NCI-H460 (cell line): ENCODE results near the gene FAM151A. TPM values are rescaled to one million over a fixed set of nuclear protein-coding genes. Genes with fewer than 3 reads are reported as not detected.
A peak's percentile ranks its signal among the peaks of the same experiment; 100 is the strongest.

Source experiments
- DNase-seq: peaks from one replicate; pipeline ENCODE4 v3.0.0-alpha.2; 2016; ENCODE audit warnings: low read depth; ENCODE audit errors: extremely low read depth
- polyA plus RNA-seq: library from polyadenylated mRNA; depleted of rRNA; stranded (reverse); fragments of >200 nt; gene quantifications from 2 replicates; pipeline ENCODE4 v1.2.3, GENCODE V29; 2014; cell fraction: nucleus; rRNA removed
- total RNA-seq: library from RNA; depleted of rRNA; stranded (reverse); fragments of >200 nt; shearing (Covaris generic); gene quantifications from 2 replicates; pipeline ENCODE4 v1.2.3, GENCODE V29; 2014; rRNA removed

FAM151A gene
- not detected in 2 replicates for total RNA-seq
- not detected in 2 replicates for polyA plus RNA-seq

DNA sequence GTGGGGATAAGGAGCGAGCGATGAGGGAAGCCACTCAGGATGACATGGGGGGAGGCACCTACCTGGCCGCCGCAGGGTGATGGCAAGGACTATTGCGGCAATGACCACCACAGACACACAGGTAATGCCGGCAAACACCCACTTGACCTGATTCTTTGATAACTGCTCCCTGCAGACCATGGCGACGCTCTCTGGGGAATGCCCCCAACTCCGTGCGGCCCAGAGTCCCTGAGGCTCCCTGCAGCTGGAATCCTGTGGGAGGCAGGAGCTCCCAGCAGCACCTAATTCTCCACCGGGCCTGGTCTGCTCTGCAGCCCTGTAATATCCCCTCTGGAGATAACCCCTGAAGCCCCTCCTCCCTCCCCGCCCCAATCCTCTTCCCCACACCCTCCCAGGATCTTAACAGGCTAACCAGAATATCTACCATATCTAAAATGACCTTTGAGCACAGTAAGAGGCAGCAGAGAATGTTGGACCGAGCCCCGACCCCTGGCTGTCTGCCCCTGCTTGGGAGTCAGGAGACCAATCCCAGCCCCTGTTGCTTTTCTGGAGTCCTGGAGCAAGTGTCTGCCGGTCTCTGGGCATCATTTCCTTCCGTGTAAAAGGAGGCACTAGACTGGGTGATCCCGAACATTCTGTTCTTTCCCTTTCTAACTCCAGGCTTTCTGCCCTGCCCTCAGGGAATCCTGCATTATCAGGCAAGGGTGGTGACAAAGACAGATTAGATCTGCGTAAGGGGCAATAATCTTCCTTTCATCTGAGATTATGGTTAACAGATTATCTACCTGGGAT is at the start of gene FAM151A:
Gene FAM151A, minus strand, starts transcription at position 310 of the 792 bp plus-strand sequence. Its CDS starts 130 bp downstream, at position 180.
- DNase-seq, result no peak

- peak; percentile 31 for DNase-seq
Measured at GRCh38 chr1:54671985-54672608, 48.8 kb upstream of the FAM151A start.

DNA sequence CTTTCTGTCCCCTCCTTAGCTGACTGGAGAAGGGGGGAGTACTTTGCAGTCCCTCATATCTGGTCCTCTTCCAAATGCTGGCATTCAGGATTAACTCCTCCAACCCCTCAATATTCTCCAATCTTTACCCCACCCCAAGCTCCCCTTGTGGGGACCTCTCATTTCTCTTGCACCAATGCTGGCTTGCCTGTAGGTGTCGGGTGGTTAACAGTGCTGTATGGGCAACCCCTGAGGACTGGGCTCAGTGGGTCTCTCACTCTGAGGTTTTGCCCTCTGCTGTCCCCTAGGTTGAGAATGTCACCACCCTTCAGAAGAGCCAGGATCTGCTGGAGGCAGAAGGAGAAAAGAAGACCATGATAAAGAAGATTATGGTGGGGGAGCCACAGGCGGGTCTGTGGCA is 45.2 kb upstream of the FAM151A start:
- DNase-seq, result no peak

- no peak for DNase-seq
Measured at GRCh38 chr1:54667797-54668196, 44.5 kb upstream of the FAM151A start.

DNA sequence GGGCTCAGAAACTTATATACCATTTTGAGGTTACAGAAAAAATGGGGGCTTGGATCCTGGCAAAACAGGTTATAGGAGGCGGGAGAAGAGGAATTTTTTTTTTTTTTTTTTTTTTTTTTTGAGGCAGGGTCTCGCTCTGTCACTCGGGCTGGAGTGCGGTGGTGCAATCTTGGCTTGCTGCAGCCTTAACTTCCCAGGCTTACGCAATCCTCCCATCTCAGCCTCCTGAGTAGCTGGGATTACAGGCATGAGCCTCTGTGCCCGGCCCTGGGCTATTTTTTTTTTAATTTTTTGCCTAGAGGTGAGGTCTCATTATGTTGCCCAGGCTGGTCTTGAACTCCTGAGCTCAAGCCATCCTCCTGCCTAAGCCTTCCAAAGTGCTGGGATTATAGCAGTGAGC is 43.0 kb upstream of the FAM151A start:
- no peak for DNase-seq

- DNase-seq, result no peak
Measured at GRCh38 chr1:54665852-54666251, 42.5 kb upstream of the FAM151A start.

DNA sequence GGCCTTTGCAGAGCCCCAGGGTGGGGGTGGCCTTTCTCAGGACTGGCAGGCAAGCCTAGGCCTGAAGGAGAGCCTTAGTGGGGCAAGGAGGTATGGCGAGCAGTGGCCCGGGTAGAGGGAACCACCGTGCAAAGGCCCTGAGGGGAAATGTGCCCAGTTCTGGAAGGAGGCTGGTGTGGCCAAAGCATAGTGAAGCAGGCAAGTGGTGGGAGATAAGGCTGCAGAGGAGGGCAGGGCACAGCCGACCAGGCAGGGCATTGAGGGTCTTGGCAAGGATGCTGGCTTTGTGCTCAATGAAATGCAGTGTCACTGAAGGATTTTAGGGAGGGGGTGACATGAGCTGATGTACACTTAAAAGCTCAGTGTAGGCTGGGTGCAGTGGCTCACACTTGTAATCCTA is 41.0 kb upstream of the FAM151A start:
- DNase-seq, result no peak

DNA sequence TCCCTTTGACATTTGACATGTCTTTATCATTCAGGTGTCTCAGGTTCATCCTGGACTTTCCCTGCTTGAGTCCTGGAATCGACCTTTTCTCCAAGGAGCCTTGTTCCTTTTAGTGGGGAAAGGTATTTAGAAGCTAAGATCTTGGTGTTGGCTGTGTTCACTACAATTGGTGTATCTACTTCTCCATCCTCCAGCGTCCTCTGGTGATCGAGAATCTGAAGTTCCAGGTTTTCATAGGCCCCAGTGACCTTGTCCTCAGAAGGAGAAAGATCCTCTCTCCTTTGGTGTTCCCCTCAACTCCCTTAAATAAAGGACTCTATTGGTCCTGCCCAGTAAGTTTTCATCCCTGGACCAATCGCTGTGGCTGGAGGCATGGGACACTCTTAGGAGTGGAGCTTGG is 40.4 kb upstream of the FAM151A start:
- DNase-seq, result no peak

DNA sequence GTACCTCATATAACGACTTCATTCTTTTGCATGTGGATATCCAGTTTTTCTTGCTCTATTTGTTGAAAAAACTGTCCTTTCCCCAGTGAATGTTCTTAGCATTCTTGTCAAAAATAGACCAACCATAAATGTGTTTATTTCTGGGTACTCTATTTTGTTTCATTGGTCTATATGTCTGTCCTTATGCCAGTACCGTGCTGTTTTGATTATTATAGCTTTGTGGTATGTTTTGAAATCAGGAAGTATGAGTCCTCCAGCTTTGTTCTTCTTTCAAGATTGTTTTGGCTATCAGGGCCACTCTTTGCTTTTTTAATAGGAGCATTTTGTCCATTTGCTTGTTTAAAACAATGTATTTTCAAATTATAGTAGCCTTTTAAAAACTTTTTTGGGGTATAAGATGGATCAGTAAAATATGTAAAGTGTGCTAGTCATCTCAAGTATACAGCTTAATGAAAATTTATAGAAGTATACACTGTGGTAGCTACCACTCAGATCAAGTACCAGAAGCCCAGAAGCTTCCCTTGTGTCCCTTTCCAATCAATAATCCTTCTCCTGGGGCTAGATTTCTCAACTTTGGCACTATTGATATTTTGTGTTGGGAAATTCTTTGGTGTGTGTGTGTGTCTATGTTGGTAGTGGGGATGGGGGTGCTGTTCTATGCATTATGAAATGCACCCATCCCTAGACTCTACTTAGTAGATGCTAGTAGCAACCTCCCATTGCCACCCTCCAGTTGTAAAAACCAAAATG is 35.0 kb upstream of the FAM151A start:
- DNase-seq, result no peak

DNA sequence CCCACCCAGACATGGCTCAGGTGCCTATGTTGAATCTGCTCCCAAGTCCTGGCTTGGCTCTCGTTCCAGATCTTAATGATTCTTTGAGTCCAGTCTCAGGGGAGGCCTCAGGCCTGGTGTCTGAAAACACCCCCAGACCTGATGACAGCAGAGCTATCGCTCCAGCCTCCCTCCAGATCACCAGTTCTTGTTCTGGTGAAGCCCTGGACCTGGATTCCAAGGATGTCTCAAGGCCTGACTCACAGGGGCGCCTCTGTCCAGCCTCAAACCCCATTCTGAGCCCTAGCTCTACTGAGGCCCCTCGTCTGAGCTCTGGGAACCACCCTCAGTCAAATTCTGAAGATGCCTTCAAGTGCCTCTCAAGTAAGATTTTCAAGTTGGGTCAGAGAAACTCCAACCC is 29.7 kb upstream of the FAM151A start:
- no peak for DNase-seq

DNA sequence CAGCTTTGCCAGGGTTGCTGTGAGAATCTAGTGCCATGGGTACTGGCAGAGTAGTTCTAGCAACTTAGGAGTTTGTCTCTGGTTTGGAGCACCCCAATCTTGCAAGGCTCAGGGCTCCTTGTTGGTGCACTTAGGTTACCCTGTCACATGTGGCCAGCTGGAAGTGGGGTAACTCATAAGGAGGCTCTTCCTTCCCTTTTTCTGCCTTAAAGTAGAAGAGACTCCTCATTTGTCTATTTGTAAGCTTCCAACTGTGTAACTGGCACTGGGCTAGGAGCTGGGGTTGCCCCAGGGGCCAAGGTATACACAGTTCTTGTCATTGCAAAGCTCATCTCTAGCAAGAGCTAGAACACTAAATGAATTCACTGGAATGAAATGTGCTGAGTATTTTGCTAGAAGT is 28.8 kb upstream of the FAM151A start:
- no peak for DNase-seq

- DNase-seq, result no peak
Measured at GRCh38 chr1:54651608-54652007, 28.3 kb upstream of the FAM151A start.

DNA sequence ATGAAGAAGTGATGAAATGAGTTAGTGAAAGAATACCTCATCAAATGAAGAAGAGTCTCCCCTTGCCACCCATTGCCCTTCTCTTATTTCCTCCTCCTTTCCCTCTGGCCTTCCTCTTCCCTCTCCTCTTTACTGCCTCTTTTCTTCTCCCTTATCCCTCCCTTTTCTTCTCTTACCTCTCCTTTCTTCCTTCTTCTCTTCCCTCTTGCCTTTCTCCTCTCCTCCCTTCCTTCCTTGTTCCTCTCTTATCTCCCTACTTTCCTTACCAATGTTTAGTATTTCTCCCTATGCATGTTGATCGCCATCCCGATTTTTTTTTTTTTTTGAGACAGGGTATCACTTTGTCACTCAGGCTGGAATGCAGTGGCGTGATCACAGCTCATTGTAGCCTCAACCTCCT is 27.1 kb upstream of the FAM151A start:
- DNase-seq, result no peak

DNA sequence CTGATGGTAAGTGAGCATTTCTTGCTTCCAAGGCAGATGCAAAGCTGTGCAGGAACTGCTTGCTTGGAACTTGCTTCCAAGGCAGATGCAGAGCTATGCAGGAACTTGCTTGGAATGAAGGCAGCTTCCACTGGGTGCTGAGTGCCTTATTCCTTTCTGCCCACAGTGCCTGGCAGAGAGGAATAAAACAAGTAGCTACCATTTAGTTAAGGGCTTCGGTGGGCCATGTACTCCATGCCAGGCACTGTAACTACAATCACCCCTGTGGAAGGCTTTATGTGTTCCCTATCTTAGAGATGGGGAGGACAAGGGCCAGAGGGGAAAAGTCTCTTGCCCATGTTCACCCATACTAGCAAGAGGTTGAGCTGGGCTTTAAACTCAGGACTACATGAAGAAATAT is 26.6 kb upstream of the FAM151A start:
- no peak for DNase-seq

GRCh38 chr1:54649130-54649898 is 26.0 kb upstream of the FAM151A start:
- DNase-seq, result no peak

DNA sequence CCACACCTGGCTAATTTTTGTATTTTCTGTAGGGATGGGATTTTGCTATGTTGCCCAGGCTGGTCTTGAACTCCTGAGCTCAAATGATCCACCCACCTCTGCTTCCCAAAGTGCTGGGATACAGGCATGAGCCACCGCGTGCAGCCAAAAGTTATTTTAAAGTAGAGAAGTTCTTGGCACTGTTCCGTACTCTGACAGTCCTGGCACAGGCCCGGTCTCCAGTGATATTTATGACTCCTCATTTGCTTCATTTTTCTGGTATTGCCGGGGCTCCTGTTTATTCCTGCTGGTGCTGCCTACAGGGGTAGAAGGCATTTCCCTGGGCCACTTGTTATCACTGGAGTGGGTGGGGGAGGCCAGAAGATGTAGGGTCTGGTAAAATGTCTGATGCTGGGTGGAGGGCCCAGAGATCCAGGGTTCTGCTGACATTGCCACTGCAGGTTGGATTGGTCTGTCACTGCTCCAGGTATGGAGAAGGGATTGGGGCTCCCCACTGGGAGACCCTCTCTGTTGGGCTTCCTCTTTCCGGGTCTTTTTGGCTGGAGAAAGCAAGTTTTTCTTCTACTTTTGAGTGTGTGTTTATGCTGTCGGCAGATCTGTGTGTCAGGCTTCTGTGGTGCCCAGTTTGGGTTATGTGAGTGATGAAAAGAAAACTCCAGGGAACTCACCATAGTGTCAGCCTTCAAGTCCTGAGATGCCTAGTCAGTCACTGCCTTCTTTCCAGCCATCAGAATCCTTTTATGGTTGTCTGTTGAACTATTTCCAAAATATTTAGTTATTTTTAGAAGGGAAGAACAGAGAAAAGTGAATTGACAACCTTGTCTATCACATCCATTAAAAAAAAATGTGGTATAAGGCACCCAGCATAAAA is 22.7 kb upstream of the FAM151A start:
- DNase-seq, result no peak

GRCh38 chr1:54643736-54644135 is 20.4 kb upstream of the FAM151A start:
- DNase-seq, result no peak

- no peak for DNase-seq
Measured at GRCh38 chr1:54640863-54641836, 17.8 kb upstream of the FAM151A start, which contains the start of gene MROH7. Gene MROH7 (plus strand): TSS chr1:54641786. CDS start chr1:54652927, 11,141 bp downstream.
